HepG2 (cell line): Measurements from ENCODE around the gene KMT2A. TPM values are rescaled to one million over a fixed set of nuclear protein-coding genes. Genes with fewer than 3 reads are reported as not detected.

Experiments used
- ETV6 ChIP-seq: sonication (generic); formaldehyde crosslinking; conservative IDR thresholded peaks from 2 replicates; pipeline ENCODE4 v1.4.0; 2020; ENCODE audit warnings: missing genetic modification reagents
- FUBP1 ChIP-seq: sonication (generic); formaldehyde crosslinking; IDR thresholded peaks from 2 replicates; pipeline ENCODE4 v1.5.1; 2020; ENCODE audit warnings: missing genetic modification reagents, mild to moderate bottlenecking, borderline replicate concordance
- HDAC2 ChIP-seq: sonication (generic); formaldehyde crosslinking; IDR thresholded peaks from 2 replicates; pipeline ENCODE4 v1.4.0; 2020; ENCODE audit warnings: missing genetic modification reagents
- PTBP1 ChIP-seq: fragments of 200-400 bp; formaldehyde crosslinking; IDR thresholded peaks from 2 replicates; pipeline ENCODE4 v1.6.1; 2018; ENCODE audit warnings: low read length, low read depth; ENCODE audit not compliant: poor library complexity, severe bottlenecking
- SIN3B ChIP-seq: fragments of 150-350 bp; IDR thresholded peaks from 2 replicates; pipeline ENCODE4 v1.6.1; 2014; ENCODE audit warnings: low read length
- SMARCC2 ChIP-seq: fragments of 450-650 bp; IDR thresholded peaks from 2 replicates; pipeline ENCODE4 v1.6.1; 2017; ENCODE audit warnings: antibody characterized with exemption, mild to moderate bottlenecking
- STAT6 ChIP-seq: sonication (generic); formaldehyde crosslinking; IDR thresholded peaks from 2 replicates; pipeline ENCODE4 v1.4.0; 2020; ENCODE audit warnings: missing genetic modification reagents, mild to moderate bottlenecking, borderline replicate concordance
- TRAFD1 ChIP-seq: sonication (generic); formaldehyde crosslinking; IDR thresholded peaks from 2 replicates; pipeline ENCODE4 v1.5.1; 2020; ENCODE audit warnings: missing genetic modification reagents, mild to moderate bottlenecking, borderline replicate concordance
- ZBED4 ChIP-seq: sonication (generic); formaldehyde crosslinking; IDR thresholded peaks from 2 replicates; pipeline ENCODE4 v1.4.0; 2020; ENCODE audit warnings: missing genetic modification reagents, borderline replicate concordance
- ZBTB34 ChIP-seq: sonication (generic); formaldehyde crosslinking; IDR thresholded peaks from 2 replicates; pipeline ENCODE4 v1.8.0; 2022; ENCODE audit warnings: mild to moderate bottlenecking, missing genetic modification reagents
- ZBTB7A ChIP-seq: sonication (generic); formaldehyde crosslinking; IDR thresholded peaks from 2 replicates; pipeline ENCODE4 v1.8.0; 2022; ENCODE audit warnings: mild to moderate bottlenecking, missing genetic modification reagents
- ZNF510 ChIP-seq: sonication (generic); formaldehyde crosslinking; IDR thresholded peaks from 2 replicates; pipeline ENCODE4 v1.4.0; 2020; ENCODE audit warnings: low read depth, mild to moderate bottlenecking, missing genetic modification reagents
- ZNF563 ChIP-seq: sonication (generic); formaldehyde crosslinking; IDR thresholded peaks from 2 replicates; pipeline ENCODE4 v1.8.0; 2022; ENCODE audit warnings: mild to moderate bottlenecking, moderate library complexity, missing genetic modification reagents
- ZNF614 ChIP-seq: IDR thresholded peaks from 2 replicates; pipeline ENCODE4 v1.6.1; 2018; ENCODE audit warnings: missing biosample characterization, missing genetic modification reagents, inconsistent platforms, borderline replicate concordance
- ZNF709 ChIP-seq: sonication (generic); formaldehyde crosslinking; IDR thresholded peaks from 2 replicates; pipeline ENCODE4 v1.5.0; 2020; ENCODE audit warnings: mild to moderate bottlenecking, missing genetic modification reagents
- ZNF75D ChIP-seq: sonication (generic); formaldehyde crosslinking; IDR thresholded peaks from 2 replicates; pipeline ENCODE4 v1.8.1; 2023; ENCODE audit warnings: missing genetic modification reagents, mild to moderate bottlenecking, borderline replicate concordance
- polyA plus RNA-seq, 8 experiments: library from polyadenylated mRNA; depleted of rRNA in 3 of 8; stranded (reverse) in 7 of 8; unstranded in 1 of 8; fragments of >200 nt; fragmentation: Illumina TruSeq in 4 of 8; extraction: Trizol in 4 of 8; gene quantifications; 2 replicates each; pipeline versions ENCODE4 v1.2.1 to v1.2.3, GENCODE V29; 2011 to 2016; ENCODE audit warnings: low read depth in 4 of 8, missing spikeins in 1 of 8, mixed read lengths in 1 of 8; ENCODE audit not compliant: insufficient read depth in 1 of 8
- total RNA-seq, 5 experiments: library from RNA; depleted of rRNA; stranded (reverse); fragments of >200 nt; fragmentation: Illumina TruSeq; extraction: Trizol; gene quantifications; 2 replicates each; pipeline ENCODE4 v1.2.3, GENCODE V29; 2016; ENCODE audit warnings: low read depth in 1 of 5

The KMT2A gene
- total and polyA plus RNA-seq, 2 of the 13 experiments (the other 11 are each of a cell fraction or from before 2014, with no cell fraction given) = 12.4 to 20.0 TPM

GRCh38 chr11:118530683-118531596, 94.6 kb downstream of the KMT2A start, which contains the start of gene TMEM25 (continued):
- TF ChIP-seq ZBED4 (CRISPR knock-in tag) (peak; percentile 44; the same call in 1 of the 2 replicates), PTBP1 (no peak), ETV6 (CRISPR knock-in tag) (no peak), ZBTB7A (CRISPR knock-in tag) (no peak), STAT6 (no peak), SMARCC2 (no peak), TRAFD1 (no peak), ZNF510 (CRISPR knock-in tag) (no peak), ZNF75D (CRISPR knock-in tag) (no peak), ZNF709 (no peak; the same call in 1 of the 2 replicates), HDAC2 (no peak; the same call in 1 of the 2 replicates), ZNF614 (CRISPR knock-in tag) (no peak), ZBTB34 (CRISPR knock-in tag) (no peak), SIN3B (peak; percentile 29; the same call in 1 of the 2 replicates), FUBP1 (no peak), ZNF563 (CRISPR knock-in tag) (peak; percentile 87; the same call in 1 of the 2 replicates)
